Measurements from ENCODE around the gene MSL3. TPM values are rescaled to one million over a fixed set of nuclear protein-coding genes. Genes with fewer than 3 reads are reported as not detected.
A peak's percentile ranks its signal among the peaks of the same experiment; 100 is the strongest.

The MSL3 gene
- total RNA-seq (ENCODE audit: insufficient read depth, low replicate concordance): 25.0 TPM

GRCh38 chrX:11757719-11758399 lies at the start of gene MSL3:
Gene MSL3, plus strand, starts transcription at chrX:11758237. Its CDS starts 27 bp downstream, at chrX:11758264.
- peak; percentile 67 for DNase-seq (ENCODE audit: low spot score)

- DNase-seq (ENCODE audit: low spot score): no peak
These were observed 35.7 kb upstream of the MSL3 start for GRCh38 chrX:11722304-11722703.

GRCh38 chrX:11724122-11725017 lies 33.7 kb upstream of the MSL3 start:
- DNase-seq (ENCODE audit: low spot score): peak; percentile 48

GRCh38 chrX:11725631-11726442 lies 32.2 kb upstream of the MSL3 start:
- DNase-seq (ENCODE audit: low spot score): no peak

GRCh38 chrX:11728556-11728955 lies 29.5 kb upstream of the MSL3 start:
- no peak for DNase-seq (ENCODE audit: low spot score)

- DNase-seq (ENCODE audit: low spot score): no peak
These were observed 24.4 kb upstream of the MSL3 start for GRCh38 chrX:11733614-11734013.

GRCh38 chrX:11739776-11740175 lies 18.3 kb upstream of the MSL3 start:
- DNase-seq (ENCODE audit: low spot score): no peak

- no peak for DNase-seq (ENCODE audit: low spot score)
These were observed 17.2 kb upstream of the MSL3 start for GRCh38 chrX:11740794-11741193.

- no peak for DNase-seq (ENCODE audit: low spot score)
These were observed 16.5 kb upstream of the MSL3 start for GRCh38 chrX:11741574-11741973.

- DNase-seq (ENCODE audit: low spot score): no peak
These were observed 12.2 kb upstream of the MSL3 start for GRCh38 chrX:11745881-11746280.

GRCh38 chrX:11750046-11750445 lies 8.0 kb upstream of the MSL3 start:
- DNase-seq (ENCODE audit: low spot score): peak; percentile 23

- DNase-seq (ENCODE audit: low spot score): no peak
These were observed 7.3 kb upstream of the MSL3 start for GRCh38 chrX:11750694-11751093.

GRCh38 chrX:11751261-11751660 lies 6.8 kb upstream of the MSL3 start:
- DNase-seq (ENCODE audit: low spot score): no peak

GRCh38 chrX:11753668-11754067 lies 4.4 kb upstream of the MSL3 start:
- DNase-seq (ENCODE audit: low spot score): no peak

GRCh38 chrX:11754958-11755645 lies 2.9 kb upstream of the MSL3 start:
- DNase-seq (ENCODE audit: low spot score): no peak

GRCh38 chrX:11755724-11756123 lies 2.3 kb upstream of the MSL3 start:
- DNase-seq (ENCODE audit: low spot score): no peak

GRCh38 chrX:11756354-11757318 lies 1.4 kb upstream of the MSL3 start:
- peak; percentile 28 for DNase-seq (ENCODE audit: low spot score)

GRCh38 chrX:11757397-11757718 lies 679 bp upstream of the MSL3 start:
- DNase-seq (ENCODE audit: low spot score): no peak

- peak; percentile 85 for DNase-seq (ENCODE audit: low spot score)
These were observed 549 bp downstream of the MSL3 start for GRCh38 chrX:11758400-11759171.

GRCh38 chrX:11759172-11759460 lies 1.1 kb downstream of the MSL3 start:
- no peak for DNase-seq (ENCODE audit: low spot score)
